Astrocyte of the spinal cord (primary cell): ENCODE results near the gene SUGCT.

ENCODE experiments used
- DNase-seq: peaks from one replicate; pipeline ENCODE4 v3.0.0; 2011; ENCODE audit warnings: low read depth, low spot score
- H3K4me3 ChIP-seq: 2 replicates; pipeline ENCODE4 v1.5.1; 2011; ENCODE audit warnings: low read depth, mild to moderate bottlenecking, low read length, moderate library complexity
- CTCF ChIP-seq: IDR thresholded peaks from 2 replicates; pipeline ENCODE4 v1.5.1; 2012; ENCODE audit warnings: low read depth, mild to moderate bottlenecking, low read length, inconsistent platforms
- in situ Hi-C: cut with HindIII; loops from 2 replicates; pipeline ENCODE4 v1.10.0; 2017; ENCODE audit warnings: low sequenced_read_pairs

Gene SUGCT

GRCh38 chr7:40796723-40797122 lies 661.9 kb downstream of the SUGCT start:
- no peak for DNase-seq
- no peak for TF ChIP-seq CTCF
- H3K4me3 ChIP-seq = no peak overlapping the region
- in situ Hi-C loops = no loop called here

- no peak for TF ChIP-seq CTCF
- no peak for DNase-seq
- in situ Hi-C loops = no loop called here
- no peak overlapping the region for H3K4me3 ChIP-seq
Measured at GRCh38 chr7:40798613-40799012, 663.8 kb downstream of the SUGCT start.

GRCh38 chr7:40799493-40800403 lies 664.9 kb downstream of the SUGCT start:
- TF ChIP-seq CTCF = no peak
- in situ Hi-C loops = no loop called here
- no peak for DNase-seq
- no peak overlapping the region for H3K4me3 ChIP-seq

DNA sequence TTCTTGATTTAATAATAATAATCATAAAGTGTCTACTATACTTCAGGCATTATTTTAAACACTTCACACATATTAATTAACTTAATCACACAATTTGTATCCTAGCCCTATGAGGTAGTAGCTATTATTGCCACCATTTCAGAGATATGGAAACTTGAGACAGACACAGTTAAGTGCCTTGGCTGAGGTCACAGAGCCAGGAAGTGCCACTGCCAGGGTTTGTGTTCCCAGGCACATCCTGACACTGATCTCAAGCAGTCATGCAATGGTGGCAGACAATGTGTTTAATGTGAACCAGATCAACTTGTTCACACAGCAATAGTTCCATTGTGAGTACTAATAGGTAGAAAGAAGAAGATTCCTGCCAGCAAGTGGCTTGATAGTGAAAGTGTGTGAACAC lies 666.0 kb downstream of the SUGCT start:
- in situ Hi-C loops = no loop called here
- no peak for DNase-seq
- no peak for TF ChIP-seq CTCF
- H3K4me3 ChIP-seq = no peak overlapping the region

DNA sequence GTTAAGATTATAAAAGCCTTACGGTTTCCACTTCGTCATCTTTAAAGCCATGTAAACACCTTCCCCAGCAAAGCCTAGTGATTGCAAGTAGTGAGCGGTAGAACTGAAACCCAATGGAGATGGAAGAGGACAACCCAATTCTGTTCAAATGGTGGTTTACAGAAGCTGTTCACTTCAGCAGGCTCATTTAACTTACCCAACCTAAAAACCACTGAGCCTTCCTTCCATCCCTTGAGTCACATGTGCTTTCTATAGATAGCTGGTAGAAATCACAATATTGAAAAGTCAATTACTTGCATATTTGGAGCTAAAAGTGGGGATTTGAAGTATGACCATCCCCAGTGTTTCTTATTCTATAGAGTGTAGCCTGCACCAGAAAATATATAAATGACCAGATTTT lies 667.7 kb downstream of the SUGCT start:
- H3K4me3 ChIP-seq = no peak overlapping the region
- in situ Hi-C loops = no loop called here
- TF ChIP-seq CTCF = no peak
- DNase-seq = no peak

- no peak for TF ChIP-seq CTCF
- no peak overlapping the region for H3K4me3 ChIP-seq
- in situ Hi-C loops = no loop called here
- DNase-seq = no peak
Measured at GRCh38 chr7:40804477-40805215, 669.8 kb downstream of the SUGCT start.
